ENCODE results near the gene CDHR2.

DNA sequence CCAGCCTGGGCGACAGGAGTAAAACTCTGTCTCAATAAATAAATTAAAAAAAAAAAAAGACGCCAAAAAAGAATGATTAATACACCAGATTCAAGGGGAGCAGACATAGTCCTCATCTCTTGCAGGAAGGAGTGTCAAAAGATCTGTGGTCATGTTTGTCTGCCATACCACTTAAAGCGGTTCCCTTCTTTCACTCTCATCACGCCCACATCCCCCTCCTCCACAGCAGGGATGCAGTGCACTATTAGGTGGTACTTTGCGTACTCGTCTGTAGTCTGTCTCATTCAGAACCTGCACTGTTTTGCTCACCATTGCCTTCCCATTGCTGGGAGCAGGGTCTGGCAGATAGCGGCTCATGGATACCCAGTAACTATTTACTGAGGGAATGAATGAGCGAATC is 11.2 kb downstream of the CDHR2 start:
- TF ChIP-seq ZFX (IDR thresholded peaks at IDR 0.05; ENCODE audit: borderline replicate concordance): no peak
- TF ChIP-seq, protein P1, sequence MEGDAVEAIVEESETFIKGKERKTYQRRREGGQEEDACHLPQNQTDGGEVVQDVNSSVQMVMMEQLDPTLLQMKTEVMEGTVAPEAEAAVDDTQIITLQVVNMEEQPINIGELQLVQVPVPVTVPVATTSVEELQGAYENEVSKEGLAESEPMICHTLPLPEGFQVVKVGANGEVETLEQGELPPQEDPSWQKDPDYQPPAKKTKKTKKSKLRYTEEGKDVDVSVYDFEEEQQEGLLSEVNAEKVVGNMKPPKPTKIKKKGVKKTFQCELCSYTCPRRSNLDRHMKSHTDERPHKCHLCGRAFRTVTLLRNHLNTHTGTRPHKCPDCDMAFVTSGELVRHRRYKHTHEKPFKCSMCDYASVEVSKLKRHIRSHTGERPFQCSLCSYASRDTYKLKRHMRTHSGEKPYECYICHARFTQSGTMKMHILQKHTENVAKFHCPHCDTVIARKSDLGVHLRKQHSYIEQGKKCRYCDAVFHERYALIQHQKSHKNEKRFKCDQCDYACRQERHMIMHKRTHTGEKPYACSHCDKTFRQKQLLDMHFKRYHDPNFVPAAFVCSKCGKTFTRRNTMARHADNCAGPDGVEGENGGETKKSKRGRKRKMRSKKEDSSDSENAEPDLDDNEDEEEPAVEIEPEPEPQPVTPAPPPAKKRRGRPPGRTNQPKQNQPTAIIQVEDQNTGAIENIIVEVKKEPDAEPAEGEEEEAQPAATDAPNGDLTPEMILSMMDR (IDR thresholded peaks at IDR 0.05): no peak
